Loucy (cell line): ENCODE results near the gene DISC1.

Experiments used
- H2AFZ ChIP-seq: fragments of 200-600 bp; sonication (generic); 2 replicates; pipeline ENCODE4 v1.6.0; 2016; ENCODE audit warnings: antibody characterized with exemption, mild to moderate bottlenecking, low read length, moderate library complexity
- H3F3A ChIP-seq: fragments of 200-600 bp; 2 replicates; pipeline ENCODE4 v1.6.0; 2016; ENCODE audit warnings: antibody characterized with exemption, low read depth, mild to moderate bottlenecking
- H3K27me3 ChIP-seq: fragments of 200-600 bp; sonication (generic); 2 replicates; pipeline ENCODE4 v1.6.1; 2014; ENCODE audit warnings: low read length, mild to moderate bottlenecking; ENCODE audit not compliant: insufficient read depth, poor library complexity, severe bottlenecking
- H3K36me3 ChIP-seq: fragments of 200-600 bp; sonication (generic); 2 replicates; pipeline ENCODE4 v1.6.1; 2016; ENCODE audit warnings: low read length; ENCODE audit not compliant: insufficient read depth
- H3K4me1 ChIP-seq: fragments of 200-600 bp; sonication (generic); 2 replicates; pipeline ENCODE4 v1.5.1; 2014; ENCODE audit warnings: low read length, mild to moderate bottlenecking; ENCODE audit not compliant: insufficient read depth, poor library complexity, severe bottlenecking
- H3K4me2 ChIP-seq: fragments of 200-600 bp; sonication (generic); 2 replicates; pipeline ENCODE4 v1.6.0; 2014; ENCODE audit warnings: antibody characterized with exemption, low read length, low read depth, mild to moderate bottlenecking; ENCODE audit not compliant: poor library complexity, severe bottlenecking
- H3K4me3 ChIP-seq: fragments of 200-600 bp; sonication (generic); 2 replicates; pipeline ENCODE4 v1.5.1; 2014; ENCODE audit warnings: low read length, mild to moderate bottlenecking, mixed read lengths; ENCODE audit not compliant: poor library complexity, severe bottlenecking
- H3K79me2 ChIP-seq: fragments of 200-600 bp; sonication (generic); 2 replicates; pipeline ENCODE4 v1.6.1; 2014; ENCODE audit warnings: low read length; ENCODE audit not compliant: insufficient read depth
- H3K9ac ChIP-seq: fragments of 200-600 bp; sonication (generic); 2 replicates; pipeline ENCODE4 v1.6.0; 2014; ENCODE audit warnings: mild to moderate bottlenecking, low read depth, low read length, moderate library complexity; ENCODE audit not compliant: poor library complexity, severe bottlenecking
- H3K9me2 ChIP-seq: fragments of 200-600 bp; sonication (generic); replicated peaks from 2 replicates; pipeline ENCODE4 v1.6.1; 2016; ENCODE audit warnings: low read depth, low read length, mixed read lengths
- H3K9me3 ChIP-seq: fragments of 200-600 bp; sonication (generic); 2 replicates; pipeline ENCODE4 v1.6.1; 2014; ENCODE audit warnings: mild to moderate bottlenecking, antibody characterized with exemption, low read length, low read depth; ENCODE audit not compliant: insufficient read depth
- H4K20me1 ChIP-seq: fragments of 200-600 bp; sonication (generic); 2 replicates; pipeline ENCODE4 v1.6.0; 2014; ENCODE audit warnings: antibody characterized with exemption, low read length, mild to moderate bottlenecking; ENCODE audit not compliant: insufficient read depth, poor library complexity, severe bottlenecking
- CTCF ChIP-seq: fragments of 200-600 bp; sonication (generic); conservative IDR thresholded peaks from 2 replicates; pipeline ENCODE4 v1.5.1; 2014; ENCODE audit warnings: mild to moderate bottlenecking, antibody characterized with exemption, low read length
- EZH2phosphoT487 ChIP-seq: fragments of 200-600 bp; IDR thresholded peaks from 2 replicates; pipeline ENCODE4 v1.6.1; 2018; ENCODE audit warnings: antibody characterized with exemption, mild to moderate bottlenecking, moderate library complexity, borderline replicate concordance

DISC1 gene

DNA sequence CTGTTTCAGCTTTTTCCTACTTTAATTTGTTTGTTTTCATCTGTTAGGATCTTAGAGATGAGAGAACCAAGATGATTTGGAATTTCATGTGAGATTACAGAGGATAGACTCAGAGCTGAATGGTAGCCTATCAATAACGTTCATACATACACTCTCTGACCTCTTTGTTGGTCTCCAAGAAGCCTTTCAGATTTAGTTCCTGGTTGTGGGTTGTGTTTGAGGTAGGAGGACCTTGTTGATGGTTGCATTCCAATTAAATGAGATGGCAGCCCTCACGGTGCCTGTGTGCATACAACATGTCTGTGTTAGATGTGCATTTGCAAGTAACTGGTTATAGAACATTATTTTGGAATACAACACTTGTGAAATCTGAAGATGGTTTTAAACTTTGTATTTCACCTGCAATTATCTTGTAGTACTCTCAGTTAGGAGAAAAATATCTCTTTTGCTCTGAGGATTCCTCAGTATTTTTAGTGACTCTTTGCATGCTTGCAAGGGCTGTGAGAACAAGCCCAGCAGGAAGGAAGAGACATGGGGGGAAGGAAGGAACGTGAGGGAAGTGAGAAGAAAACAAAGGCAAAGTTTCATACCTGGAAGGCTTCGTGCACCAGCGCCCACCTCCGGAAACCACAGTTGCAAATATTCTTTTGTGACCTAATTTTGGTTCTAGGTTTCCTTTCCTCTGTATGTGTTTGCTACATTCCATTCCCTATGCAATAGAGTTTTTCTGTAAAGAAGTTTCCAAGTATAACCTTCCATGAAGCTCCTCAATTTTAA, 291.8 kb downstream of the DISC1 start:
- peak overlapping the region; percentile 61 for H3K4me3 ChIP-seq
- no peaks in the 10 kb centered on the region for H3K36me3 ChIP-seq
- H2AFZ ChIP-seq, result peak overlapping the region; percentile 8; the same call in 1 of the 2 replicates
- no peaks in the 10 kb centered on the region for H4K20me1 ChIP-seq
- H3K4me2 ChIP-seq, result peak overlapping the region; percentile 74
- TF ChIP-seq CTCF, result 0 out of 2 replicates have a peak, but pooled peaks have one; percentile 10
- TF ChIP-seq EZH2phosphoT487, result no peak
- peaks cover 37% of the 10 kb centered on the region for H3K4me1 ChIP-seq
- peak overlapping the region; percentile 32 for H3K9ac ChIP-seq
- H3K79me2 ChIP-seq, result no peaks in the 10 kb centered on the region
- H3K27me3 ChIP-seq, result no peaks in the 10 kb centered on the region
- no peaks in the 10 kb centered on the region for H3K9me3 ChIP-seq
- no peaks in the 10 kb centered on the region for H3K9me2 ChIP-seq
- no peaks in the 10 kb centered on the region for H3F3A ChIP-seq

GRCh38 chr1:231919239-231919885, 292.8 kb downstream of the DISC1 start:
- H3F3A ChIP-seq, result no peaks in the 10 kb centered on the region
- TF ChIP-seq EZH2phosphoT487 (no peak), CTCF (no peak)
- no peaks in the 10 kb centered on the region for H3K27me3 ChIP-seq
- peak overlapping the region; percentile 74 for H3K4me2 ChIP-seq
- peak overlapping the region; percentile 61 for H3K4me3 ChIP-seq
- H4K20me1 ChIP-seq, result no peaks in the 10 kb centered on the region
- no peaks in the 10 kb centered on the region for H3K9me2 ChIP-seq
- H3K9me3 ChIP-seq, result no peaks in the 10 kb centered on the region
- H2AFZ ChIP-seq, result no peak overlapping the region
- no peaks in the 10 kb centered on the region for H3K79me2 ChIP-seq
- H3K9ac ChIP-seq, result peak overlapping the region; percentile 32
- H3K4me1 ChIP-seq, result peaks cover 37% of the 10 kb centered on the region
- no peaks in the 10 kb centered on the region for H3K36me3 ChIP-seq

DNA sequence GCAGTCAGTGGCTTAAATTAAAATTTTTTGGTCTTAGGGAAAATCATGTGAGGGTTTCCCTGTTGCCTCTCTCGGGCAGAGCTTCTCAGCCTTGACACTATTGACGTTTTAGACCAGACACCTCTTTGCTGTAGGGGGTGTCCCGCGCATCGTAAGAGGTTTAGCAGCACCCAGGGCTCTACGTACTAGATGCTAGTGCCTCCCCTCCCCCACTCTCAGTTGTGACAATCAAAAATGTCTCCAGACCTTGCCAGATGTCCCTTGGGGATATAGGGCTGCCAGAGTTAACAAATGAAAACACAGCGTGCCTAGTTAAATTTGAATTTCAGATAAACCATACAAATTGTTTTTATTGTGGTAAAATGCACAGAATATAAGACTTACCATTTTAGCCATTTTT, 293.3 kb downstream of the DISC1 start:
- H3K4me2 ChIP-seq, result peak overlapping the region; percentile 74
- H2AFZ ChIP-seq, result no peak overlapping the region
- peak overlapping the region; percentile 61 for H3K4me3 ChIP-seq
- H3K9ac ChIP-seq, result no peak overlapping the region
- H3K9me3 ChIP-seq, result no peaks in the 10 kb centered on the region
- TF ChIP-seq CTCF, result no peak
- TF ChIP-seq EZH2phosphoT487, result no peak
- H3K9me2 ChIP-seq, result no peaks in the 10 kb centered on the region
- no peaks in the 10 kb centered on the region for H3F3A ChIP-seq
- no peaks in the 10 kb centered on the region for H3K79me2 ChIP-seq
- no peaks in the 10 kb centered on the region for H4K20me1 ChIP-seq
- H3K4me1 ChIP-seq, result peaks cover 36% of the 10 kb centered on the region
- H3K27me3 ChIP-seq, result no peaks in the 10 kb centered on the region
- no peaks in the 10 kb centered on the region for H3K36me3 ChIP-seq
